Neural cell (in vitro differentiated cells): ENCODE measurements around the gene PDE8B. TPM values are rescaled to one million over a fixed set of nuclear protein-coding genes. Genes with fewer than 3 reads are reported as not detected.

ENCODE experiments used
- H2AFZ ChIP-seq: fragments of 200-600, 300-800 bp; sonication (generic), shearing (Covaris generic); 2 replicates; pipeline ENCODE4 v1.6.0; 2014; ENCODE audit warnings: low read depth, mild to moderate bottlenecking, antibody characterized with exemption, low read length, moderate library complexity
- H3F3A ChIP-seq: fragments of 200-600 bp; shearing (Covaris generic); 2 replicates; pipeline ENCODE4 v1.6.1; 2016; ENCODE audit warnings: mild to moderate bottlenecking, moderate library complexity, mixed read lengths, antibody characterized with exemption, low read length; ENCODE audit not compliant: insufficient read depth, poor library complexity, severe bottlenecking
- H3K27ac ChIP-seq: fragments of 200-600, 300-800 bp; sonication (generic), shearing (Covaris generic); 2 replicates; pipeline ENCODE4 v1.5.1; 2014; ENCODE audit warnings: mild to moderate bottlenecking, low read length, moderate library complexity
- H3K27me3 ChIP-seq: fragments of 300-800, 200-600 bp; sonication (generic), shearing (Covaris generic); 2 replicates; pipeline ENCODE4 v1.6.0; 2014; ENCODE audit warnings: mild to moderate bottlenecking, low read depth, low read length, moderate library complexity; ENCODE audit not compliant: insufficient read depth
- H3K36me3 ChIP-seq: fragments of 300-800, 200-600 bp; sonication (generic), shearing (Covaris generic); 2 replicates; pipeline ENCODE4 v1.5.1; 2014; ENCODE audit warnings: mild to moderate bottlenecking, antibody characterized with exemption, low read length, moderate library complexity; ENCODE audit not compliant: insufficient read depth
- H3K4me2 ChIP-seq: fragments of 300-800, 200-600 bp; sonication (generic), shearing (Covaris generic); 2 replicates; pipeline ENCODE4 v1.6.0; 2014; ENCODE audit warnings: mild to moderate bottlenecking, low read length
- H3K4me3 ChIP-seq: fragments of 300-800, 200-600 bp; sonication (generic), shearing (Covaris generic); 2 replicates; pipeline ENCODE4 v1.5.1; 2014; ENCODE audit warnings: mild to moderate bottlenecking, low read length, moderate library complexity
- H3K79me2 ChIP-seq: fragments of 200-600 bp; shearing (Covaris generic); replicated peaks from 2 replicates; pipeline ENCODE4 v1.6.0; 2014; ENCODE audit warnings: mild to moderate bottlenecking, low read length, moderate library complexity; ENCODE audit not compliant: insufficient read depth
- H3K9ac ChIP-seq: fragments of 300-800, 200-600 bp; sonication (generic), shearing (Covaris generic); 2 replicates; pipeline ENCODE4 v1.6.1; 2016; ENCODE audit warnings: mild to moderate bottlenecking, low read length, mixed read lengths
- H3K9me2 ChIP-seq: fragments of 200-600 bp; shearing (Covaris generic); 2 replicates; pipeline ENCODE4 v1.6.1; 2016; ENCODE audit warnings: mild to moderate bottlenecking, low read length, mixed read lengths; ENCODE audit not compliant: insufficient read depth
- H3K9me3 ChIP-seq: fragments of 200-600, 300-800 bp; sonication (generic), shearing (Covaris generic); 2 replicates; pipeline ENCODE4 v1.6.1; 2016; ENCODE audit warnings: mild to moderate bottlenecking, mixed run types, low read length, moderate library complexity, mixed read lengths
- H4K20me1 ChIP-seq: fragments of 200-600 bp; shearing (Covaris generic); 2 replicates; pipeline ENCODE4 v1.6.1; 2016; ENCODE audit warnings: mild to moderate bottlenecking, mixed run types; ENCODE audit not compliant: insufficient read depth
- EP300 ChIP-seq: fragments of 450-650 bp; conservative IDR thresholded peaks from 2 replicates; pipeline ENCODE4 v1.6.1; 2014; ENCODE audit warnings: antibody characterized with exemption, mild to moderate bottlenecking, moderate library complexity; ENCODE audit not compliant: poor library complexity, severe bottlenecking
- EZH2 ChIP-seq: fragments of 200-600, 300-800 bp; shearing (Covaris generic), sonication (generic); IDR thresholded peaks from 2 replicates; pipeline ENCODE4 v1.6.1; 2014; ENCODE audit warnings: antibody characterized with exemption, low read length, borderline replicate concordance, mild to moderate bottlenecking; ENCODE audit not compliant: insufficient read depth, poor library complexity, severe bottlenecking
- MXI1 ChIP-seq: fragments of 450-650 bp; conservative IDR thresholded peaks from 2 replicates; pipeline ENCODE4 v1.6.1; 2014; ENCODE audit warnings: antibody characterized with exemption, mild to moderate bottlenecking; ENCODE audit not compliant: poor library complexity, severe bottlenecking
- POLR2AphosphoS5 ChIP-seq: IDR thresholded peaks from 2 replicates; pipeline ENCODE4 v1.6.1; 2012
- RAD21 ChIP-seq: fragments of 450-650 bp; conservative IDR thresholded peaks from 2 replicates; pipeline ENCODE4 v1.6.1; 2014; ENCODE audit warnings: antibody characterized with exemption, mild to moderate bottlenecking, moderate library complexity
- SMC3 ChIP-seq: fragments of 450-650 bp; conservative IDR thresholded peaks from 2 replicates; pipeline ENCODE4 v1.6.1; 2014; ENCODE audit warnings: antibody characterized with exemption, mild to moderate bottlenecking, moderate library complexity; ENCODE audit not compliant: poor library complexity
- TAF1 ChIP-seq: IDR thresholded peaks from 2 replicates; pipeline ENCODE4 v1.6.1; 2012; ENCODE audit warnings: low read depth
- polyA plus RNA-seq: library from polyadenylated mRNA; depleted of rRNA; stranded (reverse); fragments of >200 nt; gene quantifications from 2 replicates; pipeline ENCODE4 v1.2.3, GENCODE V29; 2014
- TF ChIP-seq, protein P1 (sequence below): fragments of 450-650 bp; IDR thresholded peaks from 2 replicates; pipeline ENCODE4 v1.5.1; 2014; ENCODE audit warnings: antibody characterized with exemption, mild to moderate bottlenecking, moderate library complexity; ENCODE audit not compliant: poor library complexity, severe bottlenecking
- TF ChIP-seq, protein P2 (sequence below): IDR thresholded peaks from 2 replicates; pipeline ENCODE4 v1.6.1; 2012; ENCODE audit warnings: borderline replicate concordance

PDE8B gene
- polyA plus RNA-seq, 1 donor from 2014 or later = 0.22 TPM

DNA sequence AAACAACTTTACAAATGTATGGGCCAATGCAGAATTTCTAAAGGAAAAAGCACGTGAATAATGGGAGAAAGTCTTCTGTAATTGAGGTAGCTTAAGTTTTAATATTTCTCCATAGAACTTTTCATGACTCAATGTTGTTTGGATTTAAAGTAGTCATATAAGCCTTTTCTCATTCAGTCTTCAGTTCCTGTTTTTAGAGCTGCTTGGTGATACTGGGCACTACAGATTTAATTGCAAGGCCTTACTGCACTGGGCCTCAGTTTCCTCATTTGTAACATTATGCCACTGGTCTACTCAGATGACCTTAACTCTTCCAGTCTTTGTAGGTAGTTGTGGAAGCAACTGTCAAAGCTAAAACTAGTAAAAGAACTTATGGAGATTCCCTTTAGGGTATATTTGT, 221.2 kb downstream of the PDE8B start:
- no peaks in the 10 kb centered on the region for H3K9me2 ChIP-seq
- no peak overlapping the region for H3K4me2 ChIP-seq
- H3K27ac ChIP-seq = no peak overlapping the region
- H3K9ac ChIP-seq = no peak overlapping the region
- no peak overlapping the region for H2AFZ ChIP-seq
- TF ChIP-seq EZH2 (no peak), RAD21 (no peak), SMC3 (no peak), POLR2AphosphoS5 (no peak), TAF1 (no peak), MXI1 (no peak), EP300 (no peak)
- TF ChIP-seq, protein P1, sequence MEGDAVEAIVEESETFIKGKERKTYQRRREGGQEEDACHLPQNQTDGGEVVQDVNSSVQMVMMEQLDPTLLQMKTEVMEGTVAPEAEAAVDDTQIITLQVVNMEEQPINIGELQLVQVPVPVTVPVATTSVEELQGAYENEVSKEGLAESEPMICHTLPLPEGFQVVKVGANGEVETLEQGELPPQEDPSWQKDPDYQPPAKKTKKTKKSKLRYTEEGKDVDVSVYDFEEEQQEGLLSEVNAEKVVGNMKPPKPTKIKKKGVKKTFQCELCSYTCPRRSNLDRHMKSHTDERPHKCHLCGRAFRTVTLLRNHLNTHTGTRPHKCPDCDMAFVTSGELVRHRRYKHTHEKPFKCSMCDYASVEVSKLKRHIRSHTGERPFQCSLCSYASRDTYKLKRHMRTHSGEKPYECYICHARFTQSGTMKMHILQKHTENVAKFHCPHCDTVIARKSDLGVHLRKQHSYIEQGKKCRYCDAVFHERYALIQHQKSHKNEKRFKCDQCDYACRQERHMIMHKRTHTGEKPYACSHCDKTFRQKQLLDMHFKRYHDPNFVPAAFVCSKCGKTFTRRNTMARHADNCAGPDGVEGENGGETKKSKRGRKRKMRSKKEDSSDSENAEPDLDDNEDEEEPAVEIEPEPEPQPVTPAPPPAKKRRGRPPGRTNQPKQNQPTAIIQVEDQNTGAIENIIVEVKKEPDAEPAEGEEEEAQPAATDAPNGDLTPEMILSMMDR = no peak
- TF ChIP-seq, protein P2, sequence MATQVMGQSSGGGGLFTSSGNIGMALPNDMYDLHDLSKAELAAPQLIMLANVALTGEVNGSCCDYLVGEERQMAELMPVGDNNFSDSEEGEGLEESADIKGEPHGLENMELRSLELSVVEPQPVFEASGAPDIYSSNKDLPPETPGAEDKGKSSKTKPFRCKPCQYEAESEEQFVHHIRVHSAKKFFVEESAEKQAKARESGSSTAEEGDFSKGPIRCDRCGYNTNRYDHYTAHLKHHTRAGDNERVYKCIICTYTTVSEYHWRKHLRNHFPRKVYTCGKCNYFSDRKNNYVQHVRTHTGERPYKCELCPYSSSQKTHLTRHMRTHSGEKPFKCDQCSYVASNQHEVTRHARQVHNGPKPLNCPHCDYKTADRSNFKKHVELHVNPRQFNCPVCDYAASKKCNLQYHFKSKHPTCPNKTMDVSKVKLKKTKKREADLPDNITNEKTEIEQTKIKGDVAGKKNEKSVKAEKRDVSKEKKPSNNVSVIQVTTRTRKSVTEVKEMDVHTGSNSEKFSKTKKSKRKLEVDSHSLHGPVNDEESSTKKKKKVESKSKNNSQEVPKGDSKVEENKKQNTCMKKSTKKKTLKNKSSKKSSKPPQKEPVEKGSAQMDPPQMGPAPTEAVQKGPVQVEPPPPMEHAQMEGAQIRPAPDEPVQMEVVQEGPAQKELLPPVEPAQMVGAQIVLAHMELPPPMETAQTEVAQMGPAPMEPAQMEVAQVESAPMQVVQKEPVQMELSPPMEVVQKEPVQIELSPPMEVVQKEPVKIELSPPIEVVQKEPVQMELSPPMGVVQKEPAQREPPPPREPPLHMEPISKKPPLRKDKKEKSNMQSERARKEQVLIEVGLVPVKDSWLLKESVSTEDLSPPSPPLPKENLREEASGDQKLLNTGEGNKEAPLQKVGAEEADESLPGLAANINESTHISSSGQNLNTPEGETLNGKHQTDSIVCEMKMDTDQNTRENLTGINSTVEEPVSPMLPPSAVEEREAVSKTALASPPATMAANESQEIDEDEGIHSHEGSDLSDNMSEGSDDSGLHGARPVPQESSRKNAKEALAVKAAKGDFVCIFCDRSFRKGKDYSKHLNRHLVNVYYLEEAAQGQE = no peak
- H3F3A ChIP-seq = no peaks in the 10 kb centered on the region
- no peak overlapping the region for H3K4me3 ChIP-seq
- no peaks in the 10 kb centered on the region for H3K9me3 ChIP-seq
- H3K36me3 ChIP-seq = no peaks in the 10 kb centered on the region
- no peaks in the 10 kb centered on the region for H4K20me1 ChIP-seq
- H3K27me3 ChIP-seq = no peaks in the 10 kb centered on the region
- H3K79me2 ChIP-seq = no peaks in the 10 kb centered on the region

DNA sequence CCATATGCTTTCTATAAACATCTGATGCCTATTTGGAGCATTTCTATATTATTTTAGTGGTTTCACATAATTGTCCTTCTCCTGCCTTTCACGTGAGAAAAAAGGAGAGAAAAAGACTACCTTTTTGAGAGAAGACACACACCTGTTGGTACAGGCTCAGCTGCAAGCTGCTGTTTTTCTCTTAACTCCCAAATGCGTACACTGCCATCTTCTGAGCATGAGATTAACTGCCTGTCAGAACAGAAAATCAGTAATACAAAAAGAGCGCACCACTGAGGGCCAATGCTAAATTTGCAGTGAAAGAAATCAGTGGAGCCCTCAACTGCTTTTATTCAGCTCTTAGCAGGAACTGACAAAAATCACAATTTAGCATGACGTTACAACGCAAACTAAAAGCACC, 226.7 kb downstream of the PDE8B start:
- no peak overlapping the region for H2AFZ ChIP-seq
- no peak overlapping the region for H3K4me2 ChIP-seq
- no peak overlapping the region for H3K27ac ChIP-seq

More for the DNA sequence above, 226.7 kb downstream of the PDE8B start:
- Histone ChIP-seq H3K9me3 (no peaks in the 10 kb centered on the region), H3K9ac (no peak overlapping the region), H3K79me2 (no peaks in the 10 kb centered on the region), H3K36me3 (no peaks in the 10 kb centered on the region), H3F3A (no peaks in the 10 kb centered on the region), H3K9me2 (no peaks in the 10 kb centered on the region), H3K4me3 (no peak overlapping the region), H3K27me3 (no peaks in the 10 kb centered on the region), H4K20me1 (no peaks in the 10 kb centered on the region)
- TF ChIP-seq SMC3 = peak; percentile 83
- TF ChIP-seq, protein P2 = no peak
- TF ChIP-seq RAD21 = peak; percentile 82
- TF ChIP-seq, protein P1 = peak; percentile 78
